ENCODE results near the gene KIAA2012.

DNA sequence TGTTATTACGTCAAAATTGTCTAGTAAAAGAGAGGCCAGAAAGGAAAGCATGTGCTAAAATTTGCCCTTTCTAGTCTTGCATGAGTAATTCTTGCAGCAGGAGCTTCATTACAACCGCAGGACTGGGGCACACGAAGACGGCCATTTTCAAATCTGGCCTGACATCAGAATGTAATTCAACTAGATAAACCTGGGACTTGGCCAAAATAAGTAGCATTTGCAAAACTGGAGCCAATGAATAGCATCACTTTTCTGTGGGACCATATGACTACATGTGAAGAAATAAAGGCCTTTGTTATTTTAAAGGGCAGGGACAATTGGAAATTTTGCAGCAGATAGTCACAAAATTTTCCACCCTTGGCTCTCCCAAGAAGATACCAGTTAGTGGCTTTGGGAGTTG is 42.4 kb upstream of the KIAA2012 start:
- no peak for TF ChIP-seq EZH2 (optimal IDR thresholded peaks at IDR 0.05; ENCODE audit: low read depth, low read length)
- TF ChIP-seq, protein P1, sequence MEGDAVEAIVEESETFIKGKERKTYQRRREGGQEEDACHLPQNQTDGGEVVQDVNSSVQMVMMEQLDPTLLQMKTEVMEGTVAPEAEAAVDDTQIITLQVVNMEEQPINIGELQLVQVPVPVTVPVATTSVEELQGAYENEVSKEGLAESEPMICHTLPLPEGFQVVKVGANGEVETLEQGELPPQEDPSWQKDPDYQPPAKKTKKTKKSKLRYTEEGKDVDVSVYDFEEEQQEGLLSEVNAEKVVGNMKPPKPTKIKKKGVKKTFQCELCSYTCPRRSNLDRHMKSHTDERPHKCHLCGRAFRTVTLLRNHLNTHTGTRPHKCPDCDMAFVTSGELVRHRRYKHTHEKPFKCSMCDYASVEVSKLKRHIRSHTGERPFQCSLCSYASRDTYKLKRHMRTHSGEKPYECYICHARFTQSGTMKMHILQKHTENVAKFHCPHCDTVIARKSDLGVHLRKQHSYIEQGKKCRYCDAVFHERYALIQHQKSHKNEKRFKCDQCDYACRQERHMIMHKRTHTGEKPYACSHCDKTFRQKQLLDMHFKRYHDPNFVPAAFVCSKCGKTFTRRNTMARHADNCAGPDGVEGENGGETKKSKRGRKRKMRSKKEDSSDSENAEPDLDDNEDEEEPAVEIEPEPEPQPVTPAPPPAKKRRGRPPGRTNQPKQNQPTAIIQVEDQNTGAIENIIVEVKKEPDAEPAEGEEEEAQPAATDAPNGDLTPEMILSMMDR (IDR thresholded peaks at IDR 0.05; ENCODE audit: low read length) = no peak
- TF ChIP-seq EZH2phosphoT487 (IDR thresholded peaks at IDR 0.05; ENCODE audit: low read length) = no peak
